GM12891 (cell line): ENCODE results near the gene PPP1R11.

Source experiments
- POLR2A ChIP-seq: IDR thresholded peaks from 2 replicates; pipeline ENCODE4 v1.6.1; 2011; ENCODE audit warnings: low read depth, low read length, control low read depth
- POLR2AphosphoS5 ChIP-seq: IDR thresholded peaks from 2 replicates; pipeline ENCODE4 v1.6.1; 2011; ENCODE audit warnings: low read depth, low read length, control low read depth
- POU2F2 ChIP-seq: IDR thresholded peaks from 2 replicates; pipeline ENCODE4 v1.6.1; 2011; ENCODE audit warnings: low read depth, mild to moderate bottlenecking, control low read depth, low read length, moderate library complexity

GRCh38 chr6:30112402-30112994 is 45.5 kb downstream of the PPP1R11 start:
- TF ChIP-seq POLR2AphosphoS5, result no peak
- no peak for TF ChIP-seq POLR2A
- no peak for TF ChIP-seq POU2F2
